ENCODE measurements around the gene EVPL. TPM values are rescaled to one million over a fixed set of nuclear protein-coding genes. Genes with fewer than 3 reads are reported as not detected.

Gene EVPL
- total RNA-seq, 2 experiments from 2014 or later = 0.16 to 0.34 TPM

- Mint-ChIP-seq H3K27ac (no peak overlapping the region), H3K4me3 (no peak overlapping the region), H3K9me3 (no peaks in the 10 kb centered on the region), H3K36me3 (ENCODE audit: low read depth) (peaks cover 11% of the 10 kb centered on the region), H3K27me3 (no peaks in the 10 kb centered on the region), H3K4me1 (ENCODE audit: low read depth) (peaks cover 10% of the 10 kb centered on the region)
- TF ChIP-seq, protein P1, sequence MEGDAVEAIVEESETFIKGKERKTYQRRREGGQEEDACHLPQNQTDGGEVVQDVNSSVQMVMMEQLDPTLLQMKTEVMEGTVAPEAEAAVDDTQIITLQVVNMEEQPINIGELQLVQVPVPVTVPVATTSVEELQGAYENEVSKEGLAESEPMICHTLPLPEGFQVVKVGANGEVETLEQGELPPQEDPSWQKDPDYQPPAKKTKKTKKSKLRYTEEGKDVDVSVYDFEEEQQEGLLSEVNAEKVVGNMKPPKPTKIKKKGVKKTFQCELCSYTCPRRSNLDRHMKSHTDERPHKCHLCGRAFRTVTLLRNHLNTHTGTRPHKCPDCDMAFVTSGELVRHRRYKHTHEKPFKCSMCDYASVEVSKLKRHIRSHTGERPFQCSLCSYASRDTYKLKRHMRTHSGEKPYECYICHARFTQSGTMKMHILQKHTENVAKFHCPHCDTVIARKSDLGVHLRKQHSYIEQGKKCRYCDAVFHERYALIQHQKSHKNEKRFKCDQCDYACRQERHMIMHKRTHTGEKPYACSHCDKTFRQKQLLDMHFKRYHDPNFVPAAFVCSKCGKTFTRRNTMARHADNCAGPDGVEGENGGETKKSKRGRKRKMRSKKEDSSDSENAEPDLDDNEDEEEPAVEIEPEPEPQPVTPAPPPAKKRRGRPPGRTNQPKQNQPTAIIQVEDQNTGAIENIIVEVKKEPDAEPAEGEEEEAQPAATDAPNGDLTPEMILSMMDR (IDR thresholded peaks at IDR 0.05) = no peak
- no peak for DNase-seq
- ChIA-PET POLR2A (interaction anchor here (0.6 kb wide), 1 partner anchor 330 kb away, joined by 3 read pairs; no protein-coding TSS in a partner anchor), CTCF (interaction anchor here (0.6 to 1.4 kb wide), 4 partner anchors 40 to 54 kb away, joined by 3 to 6 read pairs (median 5); partner anchors contain the start of gene CDK3)
- intact Hi-C loops (cut with micrococcal nuclease) = no loop called here
- ATAC-seq = no peak
Observed at GRCh38 chr17:75959839-75960511, 67.1 kb downstream of the EVPL start.

GRCh38 chr17:75959051-75959838, 67.9 kb downstream of the EVPL start:
- ATAC-seq (no peak), DNase-seq (no peak)
- Mint-ChIP-seq H3K4me1 (ENCODE audit: low read depth) (peaks cover 6% of the 10 kb centered on the region), H3K36me3 (ENCODE audit: low read depth) (peaks cover 13% of the 10 kb centered on the region), H3K9me3 (no peaks in the 10 kb centered on the region), H3K4me3 (no peak overlapping the region), H3K27ac (no peak overlapping the region), H3K27me3 (no peaks in the 10 kb centered on the region)
- ChIA-PET CTCF (interaction anchor here (1.2 to 1.4 kb wide), 3 partner anchors 41 to 55 kb away, joined by 5 to 6 read pairs (median 5); partner anchors contain the start of gene CDK3), POLR2A (interaction anchor here (0.9 kb wide), 1 partner anchor 54 kb away, joined by 3 read pairs; no protein-coding TSS in a partner anchor)
- intact Hi-C loops (cut with micrococcal nuclease) = no loop called here
- TF ChIP-seq, protein P1 (IDR thresholded peaks at IDR 0.05) = no peak

Other genes with a start within 250 kb of the EVPL start
- 10 to 100 TPM; 26.4 to 26.6 TPM for gene UNK, start 242.5 kb downstream of the EVPL start, total RNA-seq
- 100 to 1,000 TPM; 136 to 144 TPM for gene UNC13D, start 182.9 kb downstream of the EVPL start, total RNA-seq
- 10 to 100 TPM; 54.4 to 58.5 TPM for gene WBP2, start 172.0 kb downstream of the EVPL start, total RNA-seq
- gene TRIM47, start 148.7 kb downstream of the EVPL start, total RNA-seq = 10 to 100 TPM; 16.6 to 16.8 TPM
- gene TRIM65, start 130.4 kb downstream of the EVPL start, total RNA-seq = 10 to 100 TPM; 37.1 to 42.2 TPM
- 100 to 1,000 TPM; 117 to 126 TPM for gene MRPL38, start 122.4 kb downstream of the EVPL start, total RNA-seq
- 10 to 100 TPM; 13.2 to 16.2 TPM for gene FBF1, start 86.3 kb downstream of the EVPL start, total RNA-seq
- 10 to 100 TPM; 23.0 to 24.1 TPM for gene ACOX1, start 48.1 kb downstream of the EVPL start, total RNA-seq
- gene TEN1, start 48.1 kb downstream of the EVPL start, total RNA-seq = 10 to 100 TPM; 11.7 to 13.2 TPM
- 1 to 10 TPM; 3.8 to 4.1 TPM for gene CDK3, start 26.5 kb downstream of the EVPL start, total RNA-seq
- 100 to 1,000 TPM; 132 to 135 TPM for gene SRP68, start 45.2 kb upstream of the EVPL start, total RNA-seq
- 1 to 10 TPM; 1.6 to 2.1 TPM for gene GALR2, start 47.5 kb upstream of the EVPL start, total RNA-seq
- gene ZACN, start 51.9 kb upstream of the EVPL start, total RNA-seq = 1 to 10 TPM; 2.3 to 3.0 TPM
- 10 to 100 TPM; 53.5 to 64.9 TPM for gene EXOC7, start 76.5 kb upstream of the EVPL start, total RNA-seq
- gene FOXJ1, start 113.9 kb upstream of the EVPL start, total RNA-seq = 10 to 100 TPM; 11.1 to 11.6 TPM
- 10 to 100 TPM; 37.2 to 44.5 TPM for gene RNF157, start 213.2 kb upstream of the EVPL start, total RNA-seq
- gene UBALD2, start 238.0 kb upstream of the EVPL start, total RNA-seq = 100 to 1,000 TPM; 267 to 270 TPM

Measured in activated CD8-positive, alpha-beta T cell treated with anti-CD3 and anti-CD28 coated beads for 36 hours (primary cell).